HG03045 (cell line): Measurements from ENCODE around the gene FAM120AOS.
"Not testable (repeated sequence)": the region's sequence is repeated elsewhere in the genome, so short reads cannot be mapped to it uniquely, and the experiment has no call there.

ENCODE experiments used
- ATAC-seq: cut with Tn5 transposase; IDR thresholded peaks from one replicate; pipeline ENCODE4 v1.9.1; 2021; ENCODE audit warnings: mild to moderate bottlenecking, moderate library complexity; ENCODE audit not compliant: unreplicated experiment

The FAM120AOS gene

GRCh38 chr9:93440896-93441580, 12.3 kb downstream of the FAM120AOS start:
- no peak for ATAC-seq

- ATAC-seq: not testable (repeated sequence)
Observed at GRCh38 chr9:93439301-93439700, 14.1 kb downstream of the FAM120AOS start.

GRCh38 chr9:93437996-93438395, 15.4 kb downstream of the FAM120AOS start:
- ATAC-seq: no peak

GRCh38 chr9:93436655-93437407, 16.6 kb downstream of the FAM120AOS start:
- ATAC-seq: no peak

GRCh38 chr9:93436218-93436617, 17.2 kb downstream of the FAM120AOS start:
- no peak for ATAC-seq

GRCh38 chr9:93435386-93435785, 18.0 kb downstream of the FAM120AOS start:
- no peak for ATAC-seq

GRCh38 chr9:93434056-93434455, 19.3 kb downstream of the FAM120AOS start:
- no peak for ATAC-seq

- no peak for ATAC-seq
Observed at GRCh38 chr9:93432964-93433363, 20.4 kb downstream of the FAM120AOS start.

- ATAC-seq: no peak
Observed at GRCh38 chr9:93431539-93432105, 21.8 kb downstream of the FAM120AOS start.

GRCh38 chr9:93427655-93428379, 25.6 kb downstream of the FAM120AOS start:
- no peak for ATAC-seq

GRCh38 chr9:93422977-93423616, 30.3 kb downstream of the FAM120AOS start:
- ATAC-seq: no peak

GRCh38 chr9:93419023-93419422, 34.4 kb downstream of the FAM120AOS start:
- ATAC-seq: no peak

- ATAC-seq: no peak
Observed at GRCh38 chr9:93417538-93417937, 35.8 kb downstream of the FAM120AOS start.

- no peak for ATAC-seq
Observed at GRCh38 chr9:93416530-93417235, 36.7 kb downstream of the FAM120AOS start.

- ATAC-seq: no peak
Observed at GRCh38 chr9:93415176-93415690, 38.1 kb downstream of the FAM120AOS start.

- ATAC-seq: no peak
Observed at GRCh38 chr9:93413530-93413929, 39.9 kb downstream of the FAM120AOS start.

- ATAC-seq: no peak
Observed at GRCh38 chr9:93406371-93406770, 47.0 kb downstream of the FAM120AOS start.

GRCh38 chr9:93398471-93398870, 54.9 kb downstream of the FAM120AOS start:
- no peak for ATAC-seq

- ATAC-seq: no peak
Observed at GRCh38 chr9:93397661-93398373, 55.6 kb downstream of the FAM120AOS start.
